AG09319 (cell line): ENCODE data around the gene VEZT.

Experiments
- DNase-seq: peaks from one replicate; pipeline ENCODE4 v3.0.0-alpha.2; 2010; ENCODE audit warnings: low read depth; ENCODE audit errors: extremely low read depth
- CTCF ChIP-seq: IDR thresholded peaks from 2 replicates; pipeline ENCODE4 v1.5.1; 2011; ENCODE audit warnings: low read depth, mild to moderate bottlenecking, inconsistent platforms, low read length, moderate library complexity

Gene VEZT

GRCh38 chr12:95351748-95352147, 134.1 kb downstream of the VEZT start:
- TF ChIP-seq CTCF: no peak; the same call in none of the 2 replicates
- no peak for DNase-seq
